ENCODE results near the gene AFF2.

Gene AFF2

DNA sequence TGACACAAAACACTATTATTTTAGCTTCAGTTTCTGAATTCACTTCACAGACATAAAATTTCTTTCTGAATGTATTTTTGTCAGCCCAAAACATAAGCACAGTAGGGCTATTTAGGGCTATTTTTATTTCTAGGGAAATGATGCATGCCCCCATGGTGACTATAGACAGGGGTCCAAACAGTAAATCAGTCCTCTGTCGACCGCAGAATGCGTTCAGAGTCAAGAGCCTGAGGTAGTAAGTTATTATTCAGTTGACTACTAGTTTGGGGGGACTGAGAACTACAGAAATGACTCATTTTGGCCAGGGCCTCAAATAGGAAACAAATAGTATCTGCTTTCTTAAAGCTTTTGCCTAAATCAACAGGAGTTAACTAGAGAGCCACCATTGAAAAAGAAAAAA lies 414.4 kb downstream of the AFF2 start:
- FAIRE-seq (no peak), DNase-seq (ENCODE audit: low spot score) (no peak)

DNA sequence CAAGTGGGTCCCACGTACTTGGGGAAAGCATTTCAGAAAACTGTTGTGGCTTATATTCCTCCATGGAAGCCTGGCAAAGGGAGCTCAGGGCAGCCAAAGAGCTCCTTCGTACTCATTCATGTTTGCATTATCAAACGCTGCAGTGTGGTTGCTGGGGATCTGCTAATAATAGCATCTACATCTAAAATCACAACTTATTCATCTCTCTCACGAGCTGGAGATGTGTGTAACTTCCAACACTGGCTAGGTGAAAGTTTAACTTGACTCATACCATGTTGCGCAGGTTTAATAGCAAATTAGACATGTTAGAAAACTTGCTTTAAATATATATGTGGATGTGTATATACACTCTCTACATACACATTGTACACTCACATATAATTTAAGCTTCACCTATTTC lies 415.1 kb downstream of the AFF2 start:
- DNase-seq (ENCODE audit: low spot score) (no peak), FAIRE-seq (no peak)

DNA sequence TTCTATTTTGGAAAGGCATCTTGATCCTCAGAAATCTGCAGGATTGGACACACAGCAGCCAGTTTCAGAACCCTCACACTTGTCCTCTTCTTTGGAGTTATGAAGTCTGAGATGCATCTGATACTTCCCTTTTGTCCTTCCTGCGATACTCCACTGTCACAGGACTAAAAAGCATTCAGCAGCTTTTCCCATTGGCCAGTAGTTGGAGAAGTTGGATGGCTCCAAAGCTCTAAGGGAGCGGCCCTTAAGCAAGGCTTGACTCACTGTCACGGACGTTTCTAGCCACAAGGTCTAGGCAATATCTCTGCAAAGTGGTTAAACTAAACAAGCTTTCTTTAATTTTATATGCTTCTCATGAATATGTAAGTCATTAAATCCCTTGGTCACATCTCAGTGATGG lies 417.0 kb downstream of the AFF2 start:
- FAIRE-seq: no peak
- DNase-seq (ENCODE audit: low spot score): no peak

DNA sequence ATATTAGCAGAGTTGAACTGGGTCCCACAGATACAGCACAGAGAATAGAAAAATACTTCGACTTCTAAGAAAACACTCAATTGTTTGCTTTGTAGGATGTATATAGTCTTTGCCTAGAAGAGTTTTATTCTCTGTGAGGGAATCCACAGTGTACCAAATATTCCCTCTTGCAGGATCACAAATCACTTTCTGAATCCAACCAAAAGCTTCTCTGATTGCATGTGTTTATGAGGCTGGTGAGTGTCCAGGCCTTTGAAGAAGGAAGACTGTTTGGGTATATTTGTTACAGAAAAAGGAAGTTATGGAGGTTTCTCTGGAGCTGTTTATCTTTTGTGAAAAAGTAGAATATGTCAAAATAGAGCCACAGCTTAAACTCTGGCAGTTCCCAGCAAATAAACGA lies 423.2 kb downstream of the AFF2 start:
- no peak for FAIRE-seq
- DNase-seq (ENCODE audit: low spot score): no peak

DNA sequence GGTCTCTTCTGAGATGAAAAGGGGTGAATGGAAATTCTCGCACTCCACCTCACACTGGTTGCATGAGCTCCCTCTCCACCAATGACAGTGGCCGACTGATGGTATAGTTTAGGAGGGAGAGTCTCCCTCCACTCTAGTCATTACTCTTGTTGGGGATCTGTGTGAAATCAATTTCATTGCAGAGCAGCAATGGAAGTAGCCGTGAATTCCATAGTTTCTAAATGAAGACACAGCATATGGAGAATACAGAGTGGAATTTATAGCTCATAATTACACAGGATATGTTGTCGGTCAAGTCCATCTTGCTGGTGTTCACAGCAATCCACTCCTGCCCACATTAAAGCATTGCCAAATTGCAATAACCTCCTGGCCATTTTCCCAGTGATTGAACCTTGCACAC lies 426.0 kb downstream of the AFF2 start:
- FAIRE-seq: no peak
- no peak for DNase-seq (ENCODE audit: low spot score)

DNA sequence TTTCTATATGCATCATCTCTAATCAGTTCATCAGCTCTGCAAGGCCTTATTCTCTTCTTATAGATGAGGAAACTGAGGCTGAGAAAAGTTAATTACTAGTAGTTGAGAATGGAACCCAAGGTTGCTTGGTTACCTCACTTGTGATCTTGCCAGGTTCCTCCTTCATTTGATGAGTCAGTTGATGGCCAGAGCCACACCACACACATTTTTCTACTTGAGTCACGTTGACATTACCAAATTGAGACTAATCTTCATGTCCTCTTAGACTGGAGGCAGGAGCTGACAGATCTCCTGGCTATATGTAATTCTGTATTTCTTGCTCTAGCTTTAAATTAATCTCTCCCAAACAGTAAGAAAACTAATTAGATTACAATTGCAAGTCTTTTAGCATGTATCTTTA lies 428.4 kb downstream of the AFF2 start:
- DNase-seq (ENCODE audit: low spot score): peak; percentile 58

DNA sequence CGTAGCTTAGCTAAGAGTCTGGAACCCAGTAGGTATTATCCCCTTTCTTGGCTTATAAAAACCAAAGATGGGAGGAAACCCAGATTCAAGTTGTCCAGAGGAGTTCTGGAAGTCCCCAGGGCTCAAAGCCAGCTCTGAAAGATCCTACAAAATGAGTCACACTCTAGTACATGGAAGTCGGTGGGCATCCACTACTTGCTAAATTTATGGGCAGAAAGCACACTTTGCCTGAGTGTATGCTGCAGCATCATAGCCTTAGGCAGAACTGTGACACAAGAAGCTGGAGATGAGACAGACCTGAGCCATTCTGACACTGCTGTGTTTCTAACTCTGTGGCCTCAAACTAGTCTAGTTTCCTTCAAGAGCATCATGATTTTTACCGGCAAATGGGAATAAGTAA lies 429.3 kb downstream of the AFF2 start:
- DNase-seq (ENCODE audit: low spot score) (peak; percentile 64), FAIRE-seq (no peak)

More for the DNA sequence above, 428.4 kb downstream of the AFF2 start:
- peak; percentile 86 for FAIRE-seq

DNA sequence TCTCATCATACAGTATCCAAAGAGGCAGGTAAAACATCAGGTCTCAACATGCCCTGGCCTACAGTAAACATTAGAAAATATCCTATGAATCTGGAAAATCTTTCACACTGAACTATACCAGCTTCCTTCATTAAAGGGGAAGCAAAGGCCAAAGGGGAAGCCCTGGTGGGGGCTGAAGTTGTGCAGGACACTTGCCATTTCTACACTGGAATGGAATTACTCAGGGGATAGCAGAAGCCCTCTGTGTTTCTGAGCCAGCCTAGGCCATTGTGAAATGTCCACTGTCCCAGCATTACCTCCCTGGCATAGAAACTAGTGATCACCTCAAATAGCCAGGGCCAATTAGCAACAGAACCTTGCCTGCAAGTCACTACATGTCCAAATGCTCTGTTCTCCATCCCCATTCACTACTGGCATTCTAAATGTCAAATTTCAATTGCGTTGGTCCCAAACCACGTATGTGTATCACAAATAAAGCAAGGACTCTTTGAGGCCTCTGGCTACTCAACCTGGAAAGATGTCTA lies 429.9 kb downstream of the AFF2 start:
- no peak for FAIRE-seq
- no peak for DNase-seq (ENCODE audit: low spot score)

DNA sequence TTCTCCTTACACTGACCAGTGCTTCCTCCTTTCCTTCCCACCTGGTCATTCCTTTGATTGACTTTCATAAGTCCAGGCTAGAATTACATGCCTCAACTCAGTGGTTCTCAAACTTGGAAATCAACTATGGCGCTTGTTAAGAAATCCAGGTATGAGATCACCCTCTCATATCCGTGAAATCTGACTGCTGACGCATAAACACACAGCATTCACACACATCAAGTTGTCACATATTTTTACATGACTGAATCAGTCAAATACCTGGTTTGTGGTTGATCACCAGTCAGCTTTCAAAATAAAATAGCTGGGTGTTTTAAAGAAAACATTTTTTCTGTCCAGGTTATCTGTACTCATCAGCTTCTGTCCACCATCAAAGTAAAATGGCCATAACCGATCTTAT lies 433.5 kb downstream of the AFF2 start:
- FAIRE-seq: no peak

DNA sequence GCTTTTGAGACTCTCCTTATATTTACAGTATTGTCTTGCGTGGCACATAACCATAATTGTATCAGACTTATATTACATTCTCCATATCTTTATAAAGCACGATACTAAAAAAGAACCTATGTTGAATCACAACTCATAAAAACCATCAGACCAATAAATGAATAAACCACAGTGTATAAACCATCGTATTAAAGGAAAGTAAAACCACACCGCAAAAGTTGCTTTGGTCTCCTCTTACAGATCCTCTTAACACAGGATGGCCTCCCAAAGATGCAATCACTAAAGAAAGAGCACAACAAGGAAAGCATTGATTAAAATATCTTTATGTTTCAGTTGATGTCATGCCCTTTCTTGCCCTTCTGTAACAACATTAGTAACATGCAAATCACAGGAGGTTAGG lies 437.9 kb downstream of the AFF2 start:
- DNase-seq (ENCODE audit: low spot score) (no peak), FAIRE-seq (no peak)

More for the DNA sequence above, 433.5 kb downstream of the AFF2 start:
- no peak for DNase-seq (ENCODE audit: low spot score)

DNA sequence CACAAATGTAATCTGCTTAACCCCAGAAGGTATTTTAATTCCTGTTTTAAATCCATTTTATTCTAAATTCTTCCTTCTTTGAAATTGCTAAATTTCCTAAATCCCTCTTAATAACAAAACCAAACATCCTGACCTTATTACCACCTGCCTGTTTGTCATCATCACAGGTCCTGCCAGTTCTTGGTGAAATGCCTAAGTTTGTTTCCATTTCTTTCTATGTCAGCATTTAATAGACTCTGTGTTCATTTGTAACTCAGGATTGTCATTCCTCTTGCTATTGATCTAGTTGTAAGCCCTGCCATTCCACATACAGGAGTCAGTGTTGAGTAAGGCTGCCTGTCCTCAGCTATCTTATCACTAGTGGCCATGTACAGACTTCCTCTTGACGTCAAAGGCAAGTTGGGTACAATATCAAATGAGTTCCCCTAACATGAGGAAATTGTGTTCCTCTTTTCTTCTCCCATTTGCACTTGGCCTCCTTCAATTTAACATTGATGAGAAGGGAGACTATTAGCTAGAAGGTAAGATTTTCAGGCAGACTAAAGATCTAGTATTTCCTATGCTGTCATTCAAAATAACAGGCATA lies 440.1 kb downstream of the AFF2 start:
- FAIRE-seq (no peak), DNase-seq (ENCODE audit: low spot score) (no peak)

DNA sequence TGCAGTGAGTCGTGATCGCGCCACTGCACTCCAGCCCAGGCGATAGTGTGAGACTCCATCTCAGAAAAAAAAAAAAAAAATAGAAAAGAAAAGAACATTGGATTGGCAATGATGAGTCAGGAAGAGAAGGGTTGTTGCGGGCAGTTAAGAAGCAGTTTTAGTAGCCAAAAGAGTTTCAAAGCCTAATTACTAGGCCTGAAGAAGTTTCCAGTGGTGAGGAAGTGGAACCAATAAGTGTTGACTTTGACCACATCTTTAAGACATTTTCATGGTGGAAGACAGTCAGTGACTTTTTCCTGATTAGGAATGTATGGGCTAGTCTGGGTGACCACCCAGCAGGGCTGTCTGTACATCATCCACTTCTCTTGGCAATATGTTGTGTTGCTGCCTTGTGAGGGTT lies 442.3 kb downstream of the AFF2 start:
- DNase-seq (ENCODE audit: low spot score): no peak
- no peak for FAIRE-seq

DNA sequence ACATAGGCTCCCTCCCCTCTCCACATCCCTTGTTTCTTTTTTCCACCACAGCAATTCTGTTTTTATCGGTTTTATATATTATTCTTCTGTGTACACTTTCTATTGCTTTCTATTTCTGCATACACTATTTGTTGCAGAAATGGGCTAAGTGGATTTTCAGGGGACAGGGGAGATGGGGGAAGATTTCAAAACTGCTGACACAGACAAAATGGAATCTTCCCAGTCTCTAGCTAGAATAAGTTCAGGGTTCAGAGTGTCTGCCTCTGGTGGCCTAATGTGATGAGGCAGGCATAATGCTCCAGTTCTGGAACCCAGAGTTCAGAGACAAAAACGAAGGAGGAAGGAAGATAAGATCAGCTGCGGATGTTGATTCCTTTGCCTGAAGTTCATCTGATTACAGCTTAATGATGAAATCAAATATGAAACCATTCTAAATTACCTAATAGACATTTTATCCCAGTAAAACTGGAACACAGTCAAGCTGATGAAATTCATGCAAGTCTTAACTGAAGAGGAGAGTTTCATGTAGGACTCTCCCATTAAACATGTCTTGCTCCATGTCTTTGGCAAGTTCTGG lies 447.1 kb downstream of the AFF2 start:
- DNase-seq (ENCODE audit: low spot score) (no peak), FAIRE-seq (no peak)

DNA sequence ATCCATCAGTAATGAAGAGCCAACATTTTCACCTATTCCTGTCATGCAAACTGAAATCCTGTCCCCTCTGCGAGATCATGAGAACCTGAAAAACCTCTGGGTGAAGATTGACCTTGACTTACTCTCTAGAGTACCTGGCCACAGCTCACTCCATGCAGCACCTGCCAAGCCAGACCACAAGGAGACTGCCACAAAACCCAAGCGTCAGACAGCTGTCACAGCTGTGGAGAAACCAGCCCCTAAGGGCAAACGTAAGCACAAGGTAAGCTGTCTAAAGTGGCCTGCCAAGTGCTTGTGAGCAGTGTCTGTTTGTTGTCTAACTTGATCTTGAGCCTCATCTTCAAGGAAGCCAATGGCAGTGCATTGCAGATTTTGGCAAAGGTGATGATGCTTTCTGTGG lies 455.9 kb downstream of the AFF2 start:
- FAIRE-seq (no peak), DNase-seq (ENCODE audit: low spot score) (no peak)

DNA sequence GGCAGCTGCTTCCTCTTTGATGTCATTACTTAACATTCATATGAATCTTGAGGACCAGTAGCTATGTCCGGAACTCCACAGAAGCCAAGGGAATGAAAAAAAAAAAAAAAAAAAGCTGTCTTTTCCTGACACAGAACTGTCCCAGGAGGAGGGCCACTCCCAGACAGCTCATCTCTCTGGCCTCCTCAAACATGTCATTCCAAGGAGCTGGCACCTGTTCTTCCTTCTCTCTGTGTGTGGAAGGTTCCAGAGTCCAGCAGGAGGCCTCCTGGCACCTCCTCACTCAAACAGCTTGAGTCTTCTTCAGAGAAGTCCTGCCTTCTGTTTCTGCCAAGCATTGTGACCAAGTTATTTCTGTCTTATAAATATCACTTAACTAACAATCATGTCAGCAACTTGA lies 458.5 kb downstream of the AFF2 start:
- FAIRE-seq (no peak), DNase-seq (ENCODE audit: low spot score) (no peak)

DNA sequence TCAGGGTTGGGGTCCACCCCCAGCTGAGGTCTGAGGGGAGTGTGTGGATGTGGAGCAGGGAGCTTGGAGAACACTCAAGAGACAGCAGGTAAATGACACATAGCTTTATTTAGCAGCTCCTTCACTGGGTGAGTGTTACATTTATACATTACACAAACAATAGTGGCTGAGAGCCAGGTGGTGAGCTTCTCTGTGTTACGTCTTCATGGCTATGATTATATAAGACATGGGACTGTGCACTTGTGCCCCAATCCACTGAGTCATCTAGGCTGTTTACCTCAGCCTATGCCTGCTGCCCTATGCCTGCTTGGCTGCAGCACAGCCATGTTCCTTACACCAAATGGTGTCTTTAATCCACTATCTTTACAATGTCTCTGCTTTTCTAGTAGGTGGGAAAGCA lies 459.6 kb downstream of the AFF2 start:
- FAIRE-seq: no peak
- DNase-seq (ENCODE audit: low spot score): no peak

DNA sequence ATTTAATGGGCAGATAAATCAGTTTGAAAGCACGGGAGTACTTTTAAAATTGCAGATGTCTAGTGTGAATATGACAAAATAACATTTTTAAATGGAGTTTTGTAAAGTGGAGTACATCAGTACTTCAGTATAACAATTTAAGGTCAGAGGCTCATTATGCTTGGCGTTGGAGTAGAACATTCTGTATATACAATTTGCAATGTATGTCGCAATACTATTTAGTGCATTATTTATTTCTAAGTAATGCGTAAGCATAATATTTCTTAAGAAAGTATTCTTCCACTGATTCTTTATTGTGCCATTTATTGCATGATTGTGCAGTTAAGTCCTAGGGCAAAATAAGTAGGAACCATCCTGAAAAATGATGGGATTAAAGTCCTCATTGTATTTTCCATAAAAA lies 461.6 kb downstream of the AFF2 start:
- FAIRE-seq (no peak), DNase-seq (ENCODE audit: low spot score) (no peak)

DNA sequence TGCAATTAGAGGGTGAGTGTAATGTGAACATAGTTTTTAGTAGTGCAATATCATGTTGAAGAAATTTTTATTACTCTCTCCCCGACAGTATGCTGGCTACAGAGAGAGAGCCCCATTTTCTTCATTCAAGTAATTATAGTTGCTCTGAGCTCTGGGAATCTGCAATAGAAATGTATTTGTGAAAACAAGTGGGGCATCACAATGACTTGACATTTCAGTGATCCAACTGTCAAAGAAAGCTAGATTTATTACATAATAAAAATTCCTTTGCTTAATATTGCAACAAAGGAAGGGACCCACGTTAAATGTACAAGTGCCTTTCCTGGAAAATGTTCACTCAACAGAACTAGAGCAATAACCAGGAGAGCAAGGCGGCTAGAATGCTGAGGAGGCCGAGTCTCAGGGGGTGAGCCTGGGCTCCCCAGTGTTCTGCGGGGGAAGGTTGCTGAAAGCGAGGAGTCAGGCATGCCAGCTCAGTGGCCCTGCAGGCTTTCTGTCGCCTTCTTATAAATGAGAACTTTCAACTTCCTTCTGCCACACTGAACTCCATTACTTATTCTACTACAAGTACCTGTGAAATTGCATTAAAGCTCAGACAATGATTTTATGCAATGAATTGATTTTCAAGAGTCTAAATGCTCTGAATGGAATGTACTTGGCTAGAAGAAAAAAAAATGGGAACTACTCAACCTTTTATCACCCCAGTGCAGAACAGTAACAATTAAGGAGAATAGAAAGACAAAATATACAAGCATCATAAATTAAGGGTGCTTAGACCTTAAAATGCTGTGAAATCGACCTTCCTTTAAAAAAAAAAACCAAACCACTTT lies 476.4 kb downstream of the AFF2 start:
- FAIRE-seq: no peak
- no peak for DNase-seq (ENCODE audit: low spot score)

DNA sequence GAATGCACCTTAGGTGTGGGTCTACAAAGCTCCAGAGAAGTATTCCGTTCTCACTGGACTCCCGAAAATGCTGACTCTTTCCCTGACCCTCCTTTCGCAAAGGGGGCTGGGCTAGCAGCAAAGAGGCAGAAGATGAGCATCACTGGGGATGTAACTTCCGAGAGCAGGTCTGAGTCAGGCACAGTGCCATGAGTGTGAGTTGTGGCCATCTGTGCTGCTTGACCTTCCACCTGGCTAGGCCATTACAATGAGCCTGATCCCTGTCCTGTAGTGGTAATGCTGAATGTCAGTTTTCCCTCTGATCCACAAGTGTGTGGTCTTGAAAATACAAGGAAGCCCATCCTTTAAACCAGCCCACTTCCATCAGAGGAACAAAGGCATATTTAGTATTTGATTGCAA lies 479.4 kb downstream of the AFF2 start:
- DNase-seq (ENCODE audit: low spot score): no peak
- FAIRE-seq: no peak

DNA sequence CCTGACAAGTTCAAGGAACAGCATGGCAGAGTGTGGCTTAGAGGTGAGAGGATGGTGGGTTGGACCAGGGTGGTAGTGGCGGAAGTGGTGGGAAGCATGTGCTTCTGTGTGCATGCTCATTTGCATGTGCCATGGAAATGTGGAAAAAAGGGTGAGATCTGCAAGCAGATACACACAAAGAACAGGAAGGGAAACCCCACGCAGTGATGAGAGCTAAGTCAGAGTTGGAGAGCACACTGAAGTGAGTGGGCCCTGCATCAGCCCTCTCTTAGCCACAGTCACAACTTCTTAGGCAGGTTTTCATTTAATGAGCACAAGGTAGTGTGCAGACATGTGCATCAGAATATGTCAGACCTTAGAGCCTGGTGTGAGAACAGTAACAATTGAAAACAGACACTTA lies 483.8 kb downstream of the AFF2 start:
- DNase-seq (ENCODE audit: low spot score) (no peak), FAIRE-seq (no peak)

DNA sequence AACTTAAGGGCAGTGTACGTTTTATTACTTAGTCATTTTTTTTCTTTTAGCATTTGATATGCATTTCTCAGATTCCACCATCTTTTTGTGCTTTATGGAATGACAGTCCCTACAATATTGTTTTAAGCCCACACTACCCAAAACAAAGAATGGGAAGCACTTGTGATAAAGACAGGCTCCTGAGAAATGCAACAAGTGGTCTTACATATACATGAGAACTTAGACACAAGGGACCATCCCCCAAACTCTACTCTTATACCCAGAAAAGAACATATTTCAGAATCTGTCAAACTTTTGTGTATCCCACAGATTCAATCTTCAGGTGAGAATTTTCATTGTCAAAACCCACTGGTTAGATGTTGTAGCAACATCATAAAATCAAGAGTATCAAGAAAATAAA lies 491.1 kb downstream of the AFF2 start:
- FAIRE-seq: no peak
- DNase-seq (ENCODE audit: low spot score): no peak

DNA sequence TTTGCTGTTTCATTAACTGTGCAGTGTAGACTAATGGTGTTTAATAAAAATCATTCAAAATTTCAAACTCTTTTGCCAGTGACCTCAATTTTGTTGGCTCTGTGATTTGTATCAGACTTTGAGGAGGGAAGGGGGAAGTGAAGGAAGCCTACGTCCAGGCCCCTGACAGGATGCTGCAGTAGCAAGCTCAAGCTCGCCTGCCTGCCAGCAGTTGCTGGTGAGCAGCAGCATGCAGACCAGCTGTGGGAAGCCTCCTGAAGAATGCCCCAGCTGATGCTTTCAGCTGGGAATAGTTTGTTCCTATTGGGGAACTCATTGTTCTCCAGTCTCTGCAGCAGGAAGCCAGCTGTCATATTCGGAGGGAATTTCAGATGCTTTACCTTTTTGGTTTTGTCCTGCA lies 495.2 kb downstream of the AFF2 start:
- DNase-seq (ENCODE audit: low spot score): no peak
- no peak for FAIRE-seq

DNA sequence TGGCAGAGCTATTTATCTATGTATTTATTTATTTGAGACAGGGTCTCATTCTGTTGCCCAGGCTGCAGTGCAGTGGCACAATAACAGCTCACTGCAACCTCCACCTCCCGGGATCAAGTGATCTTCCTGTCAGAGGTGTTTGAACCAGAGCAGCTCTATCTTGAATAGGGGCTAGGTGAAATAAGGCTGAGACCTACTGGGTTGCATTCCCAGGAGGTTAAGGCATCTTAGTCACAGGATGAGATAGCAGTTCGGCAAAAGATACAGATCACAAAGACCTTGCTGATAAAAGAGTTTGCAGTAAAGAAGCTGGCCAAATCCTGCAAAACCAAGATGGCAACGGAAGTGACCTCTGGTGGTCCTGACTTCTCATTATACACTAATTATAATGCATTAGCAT lies 501.9 kb downstream of the AFF2 start:
- no peak for DNase-seq (ENCODE audit: low spot score)
- FAIRE-seq: no peak
